ENCODE results near the gene D2HGDH.

Gene D2HGDH

GRCh38 chr2:241695651-241696050 lies 38.8 kb upstream of the D2HGDH start:
- peaks cover 4 to 34% (median 22%) of the 10 kb centered on the region in 4 experiments for H3K36me3 ChIP-seq (ENCODE audit: control insufficient read depth in 4 of 4, insufficient read depth in 4 of 4, low read length in 3 of 4)
- ChIA-PET CTCF (no interaction called here), POLR2A (interaction anchor here (0.7 kb wide), 1 partner anchor 632 kb away, joined by 3 read pairs; no protein-coding TSS in a partner anchor)
- 100% methylated on average over 3 of the region's 4 CpGs for WGBS (ENCODE audit: insufficient coverage)
- no peak overlapping the region for H3K4me3 ChIP-seq (ENCODE audit: control insufficient read depth in 1 of 7, extremely low read depth in 1 of 7, insufficient read depth in 4 of 7, low read depth in 2 of 7, low read length in 6 of 7)
- no peak for DNase-seq
- H3K27ac ChIP-seq (ENCODE audit: insufficient read depth in 1 of 2, low read depth in 1 of 2, low read length in 2 of 2, poor library complexity in 1 of 2, severe bottlenecking in 2 of 2): no peak overlapping the region
- H3K4me1 ChIP-seq (ENCODE audit: control extremely low read depth in 1 of 4, control insufficient read depth in 4 of 4, insufficient read depth in 4 of 4, low read length in 3 of 4): peaks cover 0 to 4% (median 4%) of the 10 kb centered on the region in 4 experiments
- no peaks in the 10 kb centered on the region for H3K27me3 ChIP-seq (replicated peaks in 2 of 5; ENCODE audit: control insufficient read depth in 4 of 5, insufficient read depth in 5 of 5, low read length in 4 of 5)
- no peaks in the 10 kb centered on the region for H3K9me3 ChIP-seq (ENCODE audit: control extremely low read depth in 1 of 5, control insufficient read depth in 4 of 5, insufficient read depth in 2 of 5, low read depth in 1 of 5, low read length in 4 of 5)

- H3K36me3 ChIP-seq (ENCODE audit: control insufficient read depth in 4 of 4, insufficient read depth in 4 of 4, low read length in 3 of 4): peaks cover 0 to 15% (median 11%) of the 10 kb centered on the region in 4 experiments
- H3K9me3 ChIP-seq (ENCODE audit: control extremely low read depth in 1 of 5, control insufficient read depth in 4 of 5, insufficient read depth in 2 of 5, low read depth in 1 of 5, low read length in 4 of 5): peaks cover 0 to 5% (median 0%) of the 10 kb centered on the region in 5 experiments
- POLR2A ChIA-PET: interaction anchor here (0.7 to 4.0 kb wide), 5 partner anchors 8 to 180 kb away, joined by 3 to 16 read pairs (median 7); partner anchors contain the start of gene D2HGDH
- peaks cover 0 to 17% (median 15%) of the 10 kb centered on the region in 4 experiments for H3K4me1 ChIP-seq (ENCODE audit: control extremely low read depth in 1 of 4, control insufficient read depth in 4 of 4, insufficient read depth in 4 of 4, low read length in 3 of 4)
- WGBS (ENCODE audit: insufficient coverage): 0% methylated on average over 9 of the region's 17 CpGs
- CTCF ChIA-PET: interaction anchor here (0.6 to 6.4 kb wide), 7 partner anchors 12 to 40 kb away, joined by 3 to 60 read pairs (median 4); partner anchors contain the start of genes D2HGDH and DTYMK
- H3K27ac ChIP-seq (ENCODE audit: insufficient read depth in 1 of 2, low read depth in 1 of 2, low read length in 2 of 2, poor library complexity in 1 of 2, severe bottlenecking in 2 of 2): peak overlapping the region in 1 of 2 experiments; percentile 83
- peak overlapping the region in 6 of 7 experiments; percentile 51 to 86 (median 74) for H3K4me3 ChIP-seq (ENCODE audit: control insufficient read depth in 1 of 7, extremely low read depth in 1 of 7, insufficient read depth in 4 of 7, low read depth in 2 of 7, low read length in 6 of 7)
- DNase-seq: no peak
- H3K27me3 ChIP-seq (replicated peaks in 2 of 5; ENCODE audit: control insufficient read depth in 4 of 5, insufficient read depth in 5 of 5, low read length in 4 of 5): no peaks in the 10 kb centered on the region
Observed at GRCh38 chr2:241701149-241701398, 33.4 kb upstream of the D2HGDH start.

GRCh38 chr2:241701399-241702154 lies 32.9 kb upstream of the D2HGDH start, which contains the start of gene ING5:
Gene ING5 (plus strand): TSS chr2:241702039. CDS start chr2:241702066, 27 bp downstream.
- ChIA-PET CTCF (interaction anchor here (0.6 to 6.4 kb wide), 11 partner anchors 11 to 178 kb away, joined by 3 to 60 read pairs (median 3); partner anchors contain the start of gene D2HGDH), POLR2A (interaction anchor here (0.7 to 4.0 kb wide), 6 partner anchors 8 to 1137 kb away, joined by 3 to 16 read pairs (median 4); partner anchors contain the start of gene D2HGDH)
- Histone ChIP-seq H3K36me3 (ENCODE audit: control insufficient read depth in 4 of 4, insufficient read depth in 4 of 4, low read length in 3 of 4) (peaks cover 0 to 19% (median 16%) of the 10 kb centered on the region in 4 experiments), H3K27ac (ENCODE audit: insufficient read depth in 1 of 2, low read depth in 1 of 2, low read length in 2 of 2, poor library complexity in 1 of 2, severe bottlenecking in 2 of 2) (peak within 1 kb of the TSS; percentile 58 to 83), H3K4me1 (ENCODE audit: control extremely low read depth in 1 of 4, control insufficient read depth in 4 of 4, insufficient read depth in 4 of 4, low read length in 3 of 4) (peaks cover 0 to 17% (median 15%) of the 10 kb centered on the region in 4 experiments), H3K27me3 (replicated peaks in 2 of 5; ENCODE audit: control insufficient read depth in 4 of 5, insufficient read depth in 5 of 5, low read length in 4 of 5) (no peaks in the 10 kb centered on the region), H3K9me3 (ENCODE audit: control extremely low read depth in 1 of 5, control insufficient read depth in 4 of 5, insufficient read depth in 2 of 5, low read depth in 1 of 5, low read length in 4 of 5) (peaks cover 0 to 8% (median 2%) of the 10 kb centered on the region in 5 experiments), H3K4me3 (ENCODE audit: control insufficient read depth in 1 of 7, extremely low read depth in 1 of 7, insufficient read depth in 4 of 7, low read depth in 2 of 7, low read length in 6 of 7) (peak within 1 kb of the TSS; percentile 53 to 86 (median 77))
- DNase-seq: peak; percentile 92 to 97 (median 96)
- 0% methylated on average over 77 of the region's 96 CpGs for WGBS (ENCODE audit: insufficient coverage)

GRCh38 chr2:241702155-241703031 lies 32.0 kb upstream of the D2HGDH start:
- POLR2A ChIA-PET: interaction anchor here (0.7 to 4.0 kb wide), 5 partner anchors 10 to 1137 kb away, joined by 3 to 16 read pairs (median 3); partner anchors contain the start of gene D2HGDH
- peaks cover 0 to 17% (median 15%) of the 10 kb centered on the region in 4 experiments for H3K4me1 ChIP-seq (ENCODE audit: control extremely low read depth in 1 of 4, control insufficient read depth in 4 of 4, insufficient read depth in 4 of 4, low read length in 3 of 4)
- peak; percentile 91 to 95 (median 94) for DNase-seq
- CTCF ChIA-PET: interaction anchor here (0.6 to 6.4 kb wide), 17 partner anchors 10 to 177 kb away, joined by 3 to 60 read pairs (median 3); partner anchors contain the start of genes D2HGDH and DTYMK
- H3K4me3 ChIP-seq (ENCODE audit: control insufficient read depth in 1 of 7, extremely low read depth in 1 of 7, insufficient read depth in 4 of 7, low read depth in 2 of 7, low read length in 6 of 7): peak overlapping the region; percentile 53 to 86 (median 77)
- peak overlapping the region in 1 of 2 experiments; percentile 83 for H3K27ac ChIP-seq (ENCODE audit: insufficient read depth in 1 of 2, low read depth in 1 of 2, low read length in 2 of 2, poor library complexity in 1 of 2, severe bottlenecking in 2 of 2)
- H3K27me3 ChIP-seq (replicated peaks in 2 of 5; ENCODE audit: control insufficient read depth in 4 of 5, insufficient read depth in 5 of 5, low read length in 4 of 5): no peaks in the 10 kb centered on the region
- under 1% methylated on average over 43 of the region's 98 CpGs for WGBS (ENCODE audit: insufficient coverage)
- peaks cover 0 to 10% (median 3%) of the 10 kb centered on the region in 5 experiments for H3K9me3 ChIP-seq (ENCODE audit: control extremely low read depth in 1 of 5, control insufficient read depth in 4 of 5, insufficient read depth in 2 of 5, low read depth in 1 of 5, low read length in 4 of 5)
- H3K36me3 ChIP-seq (ENCODE audit: control insufficient read depth in 4 of 4, insufficient read depth in 4 of 4, low read length in 3 of 4): peaks cover 0 to 23% (median 18%) of the 10 kb centered on the region in 4 experiments

GRCh38 chr2:241703032-241703604 lies 31.3 kb upstream of the D2HGDH start:
- no peak for DNase-seq
- ChIA-PET CTCF (interaction anchor here (0.9 to 6.4 kb wide), 9 partner anchors 12 to 175 kb away, joined by 3 to 60 read pairs (median 4); partner anchors contain the start of genes D2HGDH and DTYMK), POLR2A (interaction anchor here (0.6 to 4.0 kb wide), 4 partner anchors 14 to 167 kb away, joined by 3 to 16 read pairs (median 12); partner anchors contain the start of gene D2HGDH)
- H3K36me3 ChIP-seq (ENCODE audit: control insufficient read depth in 4 of 4, insufficient read depth in 4 of 4, low read length in 3 of 4): peaks cover 0 to 28% (median 22%) of the 10 kb centered on the region in 4 experiments
- H3K27me3 ChIP-seq (replicated peaks in 2 of 5; ENCODE audit: control insufficient read depth in 4 of 5, insufficient read depth in 5 of 5, low read length in 4 of 5): no peaks in the 10 kb centered on the region
- peak overlapping the region; percentile 53 to 86 (median 77) for H3K4me3 ChIP-seq (ENCODE audit: control insufficient read depth in 1 of 7, extremely low read depth in 1 of 7, insufficient read depth in 4 of 7, low read depth in 2 of 7, low read length in 6 of 7)
- H3K9me3 ChIP-seq (ENCODE audit: control extremely low read depth in 1 of 5, control insufficient read depth in 4 of 5, insufficient read depth in 2 of 5, low read depth in 1 of 5, low read length in 4 of 5): peaks cover 0 to 10% (median 3%) of the 10 kb centered on the region in 5 experiments
- 60% methylated on average over 9 of the region's 11 CpGs for WGBS (ENCODE audit: insufficient coverage)
- peaks cover 0 to 17% (median 15%) of the 10 kb centered on the region in 4 experiments for H3K4me1 ChIP-seq (ENCODE audit: control extremely low read depth in 1 of 4, control insufficient read depth in 4 of 4, insufficient read depth in 4 of 4, low read length in 3 of 4)
- H3K27ac ChIP-seq (ENCODE audit: insufficient read depth in 1 of 2, low read depth in 1 of 2, low read length in 2 of 2, poor library complexity in 1 of 2, severe bottlenecking in 2 of 2): peak overlapping the region in 1 of 2 experiments; percentile 77

GRCh38 chr2:241706537-241706936 lies 27.9 kb upstream of the D2HGDH start:
- POLR2A ChIA-PET: no interaction called here
- DNase-seq: peak in 2 of 3 donors; percentile 46 to 59
- Histone ChIP-seq H3K4me1 (ENCODE audit: control extremely low read depth in 1 of 4, control insufficient read depth in 4 of 4, insufficient read depth in 4 of 4, low read length in 3 of 4) (peaks cover 0 to 9% (median 8%) of the 10 kb centered on the region in 4 experiments), H3K9me3 (ENCODE audit: control extremely low read depth in 1 of 5, control insufficient read depth in 4 of 5, insufficient read depth in 2 of 5, low read depth in 1 of 5, low read length in 4 of 5) (peaks cover 0 to 10% (median 3%) of the 10 kb centered on the region in 5 experiments), H3K27me3 (replicated peaks in 2 of 5; ENCODE audit: control insufficient read depth in 4 of 5, insufficient read depth in 5 of 5, low read length in 4 of 5) (no peaks in the 10 kb centered on the region), H3K27ac (ENCODE audit: insufficient read depth in 1 of 2, low read depth in 1 of 2, low read length in 2 of 2, poor library complexity in 1 of 2, severe bottlenecking in 2 of 2) (peak overlapping the region in 1 of 2 experiments; percentile 54), H3K36me3 (ENCODE audit: control insufficient read depth in 4 of 4, insufficient read depth in 4 of 4, low read length in 3 of 4) (peaks cover 3 to 55% (median 45%) of the 10 kb centered on the region in 4 experiments), H3K4me3 (ENCODE audit: control insufficient read depth in 1 of 7, extremely low read depth in 1 of 7, insufficient read depth in 4 of 7, low read depth in 2 of 7, low read length in 6 of 7) (no peak overlapping the region)
- 100% methylated on average over 1 of the region's 6 CpGs for WGBS (ENCODE audit: insufficient coverage)
- CTCF ChIA-PET: interaction anchor here (0.6 to 2.6 kb wide), 4 partner anchors 17 to 171 kb away, joined by 3 to 6 read pairs (median 3); partner anchors contain the start of gene DTYMK
